HepG2 (cell line): ENCODE measurements around the gene ADIPOR2. TPM values are rescaled to one million over a fixed set of nuclear protein-coding genes. Genes with fewer than 3 reads are reported as not detected.

Experiments
- ATAD3A ChIP-seq: sonication (generic); formaldehyde crosslinking; IDR thresholded peaks from 2 replicates; pipeline ENCODE4 v1.4.0; 2020; ENCODE audit warnings: missing genetic modification reagents
- CAMTA2 ChIP-seq: sonication (generic); formaldehyde crosslinking; IDR thresholded peaks from 2 replicates; pipeline ENCODE4 v1.4.0; 2020; ENCODE audit warnings: mild to moderate bottlenecking, missing genetic modification reagents, borderline replicate concordance
- CREB1 ChIP-seq, 2 experiments: fragments of 450-650 bp in 1 of 2; IDR thresholded peaks; 2 replicates each; pipeline ENCODE4 v1.6.1; 2016 to 2017; ENCODE audit warnings: control low read depth in 1 of 2, mild to moderate bottlenecking in 1 of 2, missing compliant biosample characterization in 1 of 2, missing genetic modification characterization in 1 of 2
- E2F5 ChIP-seq: sonication (generic); formaldehyde crosslinking; conservative IDR thresholded peaks from 2 replicates; pipeline ENCODE4 v1.4.0; 2020; ENCODE audit warnings: missing genetic modification reagents
- EP300 ChIP-seq, 3 experiments: sonication (generic) in 1 of 3; formaldehyde crosslinking in 1 of 3; IDR thresholded peaks; 2 replicates each; pipeline versions ENCODE4 v1.5.1 to v1.6.1; 2011 to 2020; ENCODE audit warnings: low read depth in 2 of 3, low read length in 2 of 3, borderline replicate concordance in 1 of 3, improper control_type of control experiment in 1 of 3, mild to moderate bottlenecking in 1 of 3, missing genetic modification reagents in 1 of 3, moderate library complexity in 1 of 3
- FOXK1 ChIP-seq: sonication (generic); formaldehyde crosslinking; IDR thresholded peaks from 2 replicates; pipeline ENCODE4 v1.4.0; 2020; ENCODE audit warnings: low read depth, missing genetic modification reagents, borderline replicate concordance
- GATA4 ChIP-seq: sonication (generic); IDR thresholded peaks from 2 replicates; pipeline ENCODE4 v1.6.1; 2016; ENCODE audit warnings: antibody characterized with exemption, low read depth, borderline replicate concordance
- GZF1 ChIP-seq: sonication (generic); formaldehyde crosslinking; IDR thresholded peaks from 2 replicates; pipeline ENCODE4 v1.5.1; 2020; ENCODE audit warnings: mild to moderate bottlenecking, missing genetic modification reagents
- HIC2 ChIP-seq: sonication (generic); formaldehyde crosslinking; IDR thresholded peaks from 2 replicates; pipeline ENCODE4 v1.9.0; 2022; ENCODE audit warnings: low read depth, missing genetic modification reagents
- HNRNPL ChIP-seq: fragments of 200-400 bp; formaldehyde crosslinking; IDR thresholded peaks from 2 replicates; pipeline ENCODE4 v1.6.1; 2017; ENCODE audit warnings: mild to moderate bottlenecking, low read depth, low read length
- JUND ChIP-seq: sonication (generic); formaldehyde crosslinking; IDR thresholded peaks from 2 replicates; pipeline ENCODE4 v1.8.0; 2022; ENCODE audit warnings: mild to moderate bottlenecking, missing genetic modification reagents
- MAZ ChIP-seq, 2 experiments: sonication (generic) in 1 of 2; formaldehyde crosslinking in 1 of 2; IDR thresholded peaks; 2 replicates each; pipeline versions ENCODE4 v1.5.0 to v1.6.1; 2012 to 2020; ENCODE audit warnings: low read depth in 2 of 2, mild to moderate bottlenecking in 2 of 2, borderline replicate concordance in 1 of 2, improper control_type of control experiment in 1 of 2, low read length in 1 of 2, missing genetic modification reagents in 1 of 2, moderate library complexity in 1 of 2
- MEIS2 ChIP-seq: sonication (generic); formaldehyde crosslinking; IDR thresholded peaks from 2 replicates; pipeline ENCODE4 v1.9.0; 2021; ENCODE audit warnings: mild to moderate bottlenecking, missing genetic modification reagents
- MTF2 ChIP-seq: sonication (generic); formaldehyde crosslinking; IDR thresholded peaks from 2 replicates; pipeline ENCODE4 v1.5.0; 2020; ENCODE audit warnings: missing genetic modification reagents, borderline replicate concordance
- MXD4 ChIP-seq: IDR thresholded peaks from 2 replicates; pipeline ENCODE4 v1.6.1; 2016; ENCODE audit warnings: mild to moderate bottlenecking, missing biosample characterization, missing genetic modification reagents
- PBX3 ChIP-seq: sonication (generic); formaldehyde crosslinking; IDR thresholded peaks from 2 replicates; pipeline ENCODE4 v1.8.1; 2023; ENCODE audit warnings: missing genetic modification reagents, inconsistent platforms, borderline replicate concordance
- PLRG1 ChIP-seq: fragments of 450-650 bp; conservative IDR thresholded peaks from 2 replicates; pipeline ENCODE4 v1.6.1; 2016
- SPEN ChIP-seq: sonication (generic); formaldehyde crosslinking; IDR thresholded peaks from 2 replicates; pipeline ENCODE4 v1.5.1; 2020; ENCODE audit warnings: low read depth, mild to moderate bottlenecking, missing genetic modification reagents
- STAG1 ChIP-seq: sonication (generic); formaldehyde crosslinking; IDR thresholded peaks from 2 replicates; pipeline ENCODE4 v1.4.0; 2020; ENCODE audit warnings: missing genetic modification reagents
- ZNF12 ChIP-seq: sonication (generic); formaldehyde crosslinking; IDR thresholded peaks from 2 replicates; pipeline ENCODE4 v1.5.0; 2020; ENCODE audit warnings: missing genetic modification reagents
- ZNF547 ChIP-seq: sonication (generic); formaldehyde crosslinking; IDR thresholded peaks from 2 replicates; pipeline ENCODE4 v1.5.1; 2020; ENCODE audit warnings: mild to moderate bottlenecking, missing genetic modification reagents
- ZNF616 ChIP-seq: sonication (generic); formaldehyde crosslinking; IDR thresholded peaks from 2 replicates; pipeline ENCODE4 v1.5.0; 2020; ENCODE audit warnings: low read depth, mild to moderate bottlenecking, missing genetic modification reagents
- ZNF737 ChIP-seq: sonication (generic); formaldehyde crosslinking; IDR thresholded peaks from 2 replicates; pipeline ENCODE4 v1.5.0; 2020; ENCODE audit warnings: missing genetic modification reagents, mild to moderate bottlenecking, borderline replicate concordance
- ZNF747 ChIP-seq: sonication (generic); formaldehyde crosslinking; IDR thresholded peaks from 2 replicates; pipeline ENCODE4 v1.8.1; 2023; ENCODE audit warnings: missing genetic modification reagents, mild to moderate bottlenecking, borderline replicate concordance
- polyA plus RNA-seq, 8 experiments: library from polyadenylated mRNA; depleted of rRNA in 3 of 8; stranded (reverse) in 7 of 8; unstranded in 1 of 8; fragments of >200 nt; fragmentation: Illumina TruSeq in 4 of 8; extraction: Trizol in 4 of 8; gene quantifications; 2 replicates each; pipeline versions ENCODE4 v1.2.1 to v1.2.3, GENCODE V29; 2011 to 2016; ENCODE audit warnings: low read depth in 4 of 8, missing spikeins in 1 of 8, mixed read lengths in 1 of 8; ENCODE audit not compliant: insufficient read depth in 1 of 8
- total RNA-seq, 5 experiments: library from RNA; depleted of rRNA; stranded (reverse); fragments of >200 nt; fragmentation: Illumina TruSeq; extraction: Trizol; gene quantifications; 2 replicates each; pipeline ENCODE4 v1.2.3, GENCODE V29; 2016; ENCODE audit warnings: low read depth in 1 of 5

ADIPOR2 gene
- total and polyA plus RNA-seq, 2 of the 13 experiments (the other 11 are each of a cell fraction or from before 2014, with no cell fraction given): 35.2 to 52.2 TPM

- TF ChIP-seq ZNF737 (CRISPR knock-in tag) (no peak; the same call in 1 of the 2 replicates), FOXK1 (CRISPR knock-in tag) (peak; percentile 68; the same call in 1 of the 2 replicates), ZNF616 (CRISPR knock-in tag) (peak; percentile 60; the same call in 1 of the 2 replicates), CAMTA2 (CRISPR knock-in tag) (peak; percentile 76; the same call in 1 of the 2 replicates), EP300 (IDR thresholded peaks at IDR 0.05; ENCODE audit: low read depth in 2 of 2, low read length in 2 of 2) (no peak), EP300 (CRISPR knock-in tag; IDR thresholded peaks at IDR 0.05; ENCODE audit: borderline replicate concordance) (no peak), HNRNPL (no peak), MAZ (IDR thresholded peaks at IDR 0.05; ENCODE audit: borderline replicate concordance, low read depth, low read length) (no peak), MAZ (CRISPR knock-in tag; IDR thresholded peaks at IDR 0.05; ENCODE audit: low read depth) (peak; percentile 52; the same call in 1 of the 2 replicates), MXD4 (CRISPR knock-in tag) (peak; percentile 81), ZNF12 (peak; percentile 83; the same call in 1 of the 2 replicates), ZNF747 (CRISPR knock-in tag) (peak; percentile 58; the same call in 1 of the 2 replicates), GATA4 (no peak), MEIS2 (CRISPR knock-in tag) (peak; percentile 98), E2F5 (no peak), CREB1 (IDR thresholded peaks at IDR 0.05) (no peak), CREB1 (CRISPR knock-in tag; IDR thresholded peaks at IDR 0.05) (no peak), PBX3 (0 out of 2 replicates have a peak, but pooled peaks have one; percentile 73), PLRG1 (no peak), SPEN (CRISPR knock-in tag) (0 out of 2 replicates have a peak, but pooled peaks have one; percentile 43), MTF2 (CRISPR knock-in tag) (no peak), ATAD3A (CRISPR knock-in tag) (0 out of 2 replicates have a peak, but pooled peaks have one; percentile 88), ZNF547 (CRISPR knock-in tag) (peak; percentile 42; the same call in 1 of the 2 replicates), STAG1 (peak; percentile 30), HIC2 (CRISPR knock-in tag) (no peak), GZF1 (CRISPR knock-in tag) (no peak), JUND (CRISPR knock-in tag) (no peak; the same call in 1 of the 2 replicates)
Measured at GRCh38 chr12:1830981-1831963, 140.4 kb downstream of the ADIPOR2 start (continued).
